Left kidney (tissue), 8 donors: ENCODE results near the gene SLAMF6. TPM values are rescaled to one million over a fixed set of nuclear protein-coding genes. Genes with fewer than 3 reads are reported as not detected.
"Not testable (repeated sequence)": the region's sequence is repeated elsewhere in the genome, so short reads cannot be mapped to it uniquely, and the experiment has no call there.

Experiments
- DNase-seq: peaks from one replicate; pipeline ENCODE4 v3.0.0-alpha.2; 2013
- long read RNA-seq, 8 donors: transcript quantifications; one replicate each; lab custom pipeline, GENCODE V29; 2026
- polyA plus RNA-seq: library from polyadenylated mRNA; unstranded; fragments of 120-200 nt; gene quantifications from one replicate; pipeline ENCODE4 v1.2.1, GENCODE V29; 2013; ENCODE audit not compliant: insufficient read length

The SLAMF6 gene
- 0.13 TPM for polyA plus RNA-seq
- long read RNA-seq, donor 1 = 0 reads
- long read RNA-seq, donor 2 = 0 reads
- long read RNA-seq, donor 3 = 0 reads
- long read RNA-seq, donor 4 = 0 reads
- long read RNA-seq, donor 5 = 0 reads
- long read RNA-seq, donor 6 = 0 reads
- long read RNA-seq, donor 7 = 0 reads
- long read RNA-seq, donor 8 = 0 reads

GRCh38 chr1:160522622-160523345, at the start of gene SLAMF6:
TSS of gene SLAMF6 (minus strand) at chr1:160523255. CDS start at chr1:160523192, 63 bp downstream.
- DNase-seq = no peak

- no peak for DNase-seq
Observed at GRCh38 chr1:160570840-160571239, 47.8 kb upstream of the SLAMF6 start.

DNA sequence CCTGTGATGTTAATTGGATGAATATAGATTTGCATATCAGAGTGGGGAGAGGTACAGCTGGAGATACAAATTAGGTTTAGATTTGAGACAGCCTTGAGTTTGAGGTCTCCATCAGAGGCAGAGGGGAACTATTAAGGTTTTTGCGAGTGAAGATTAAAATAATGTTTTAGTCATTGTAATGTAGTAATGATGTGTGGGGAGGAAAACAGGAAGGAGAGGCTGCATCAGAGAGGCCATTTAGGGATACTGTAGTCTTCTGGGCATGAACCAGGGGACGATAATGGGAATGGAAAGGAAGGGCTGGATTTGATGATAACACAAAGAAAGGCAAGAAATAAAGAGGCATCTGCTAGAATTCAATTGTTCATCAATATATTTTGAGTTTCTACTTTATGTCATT, 46.8 kb upstream of the SLAMF6 start:
- no peak for DNase-seq

GRCh38 chr1:160567858-160568682, 45.0 kb upstream of the SLAMF6 start:
- DNase-seq = no peak

DNA sequence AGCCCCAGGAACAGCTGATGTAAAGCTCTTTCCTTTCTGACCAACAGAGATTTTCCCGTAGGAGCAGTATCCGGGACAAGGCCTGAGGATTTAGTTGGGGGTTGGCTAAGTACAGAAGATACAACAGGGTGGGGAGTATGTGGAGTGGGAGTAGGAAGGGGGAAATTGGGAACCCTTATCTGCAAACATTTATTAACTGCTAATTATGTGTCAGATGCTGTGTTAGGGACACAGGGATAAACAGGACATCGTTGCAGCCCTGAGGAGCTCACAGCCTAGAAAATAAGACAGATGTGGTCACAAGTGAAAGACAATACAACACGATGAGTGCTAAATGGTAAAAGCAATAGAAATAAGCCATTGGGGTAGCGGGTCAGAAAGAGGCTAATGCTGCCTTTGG, 44.3 kb upstream of the SLAMF6 start:
- no peak for DNase-seq

GRCh38 chr1:160565564-160565963, 42.5 kb upstream of the SLAMF6 start:
- no peak for DNase-seq

GRCh38 chr1:160563230-160563629, 40.2 kb upstream of the SLAMF6 start:
- DNase-seq = not testable (repeated sequence)

DNA sequence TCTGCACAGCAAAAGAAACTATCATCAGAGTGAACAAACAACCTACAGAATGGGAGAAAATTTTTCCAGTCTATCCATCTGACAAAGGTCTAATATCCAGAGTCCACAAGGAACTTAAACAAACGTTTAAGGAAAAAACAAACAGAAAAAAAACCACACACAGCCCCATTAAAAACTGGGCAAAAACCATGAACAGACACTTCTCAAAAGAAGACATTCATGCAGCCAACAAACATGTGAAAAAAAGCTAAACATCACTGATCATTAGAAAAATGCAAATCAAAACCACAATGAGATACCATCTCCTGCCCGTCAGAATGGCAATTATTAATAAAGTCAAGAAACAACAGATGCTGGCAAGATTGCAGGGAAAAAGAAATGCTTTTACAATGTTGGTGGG, 39.7 kb upstream of the SLAMF6 start:
- not testable (repeated sequence) for DNase-seq

DNA sequence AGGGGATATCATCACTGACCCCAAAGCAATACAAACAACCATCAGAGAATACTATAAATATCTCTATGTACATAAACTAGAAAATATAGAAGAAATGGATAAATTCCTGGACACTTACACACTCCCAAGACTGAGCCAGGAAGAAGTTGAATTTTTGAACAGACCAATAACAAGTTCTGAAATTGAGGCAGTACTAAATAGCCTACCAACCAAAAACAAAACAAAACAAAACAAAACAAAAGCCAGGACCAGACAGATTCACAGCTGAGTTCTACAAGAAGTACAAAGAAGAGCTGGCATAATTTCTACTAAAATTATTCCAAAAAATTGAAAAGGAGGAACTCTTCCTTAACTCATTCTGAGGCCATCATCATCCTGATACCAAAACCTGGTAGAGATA, 37.8 kb upstream of the SLAMF6 start:
- no peak for DNase-seq

GRCh38 chr1:160560045-160560705, 37.1 kb upstream of the SLAMF6 start:
- DNase-seq = no peak

- DNase-seq = not testable (repeated sequence)
Observed at GRCh38 chr1:160559437-160559836, 36.4 kb upstream of the SLAMF6 start.

DNA sequence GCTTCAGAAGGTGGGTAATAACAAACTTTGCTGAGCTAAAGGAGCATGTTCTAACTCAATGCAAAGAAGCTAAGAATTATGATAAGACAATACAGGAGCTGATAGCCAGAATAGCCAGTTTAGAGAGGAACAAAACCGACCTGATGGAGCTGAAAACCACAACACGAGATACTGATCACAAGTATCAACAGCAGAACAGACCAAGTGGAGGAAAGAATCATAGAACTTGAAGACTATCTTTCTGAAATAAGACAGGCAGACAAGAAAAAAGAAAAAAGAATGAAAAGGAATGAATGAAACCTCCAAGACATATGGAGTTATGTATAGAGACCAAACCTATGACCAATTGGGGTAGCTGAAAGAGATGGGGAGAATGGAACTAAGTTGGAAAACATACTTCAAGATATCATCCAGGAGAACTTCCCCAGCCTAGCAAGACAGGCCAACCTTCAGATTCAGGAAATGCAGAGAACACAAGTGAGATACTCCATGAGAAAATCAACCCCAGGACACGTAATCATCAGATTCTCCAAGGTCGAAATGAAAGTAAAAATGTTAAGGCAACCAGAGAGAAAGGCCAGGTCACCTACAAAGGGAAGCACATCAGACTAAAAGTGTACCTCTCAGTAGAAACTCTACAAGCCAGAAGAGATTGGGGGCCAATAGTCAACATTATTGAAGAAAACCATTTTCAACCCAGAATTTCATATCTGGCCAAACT, 35.8 kb upstream of the SLAMF6 start:
- DNase-seq = no peak

GRCh38 chr1:160553778-160554177, 30.7 kb upstream of the SLAMF6 start:
- no peak for DNase-seq

- no peak for DNase-seq
Observed at GRCh38 chr1:160552425-160552824, 29.4 kb upstream of the SLAMF6 start.

DNA sequence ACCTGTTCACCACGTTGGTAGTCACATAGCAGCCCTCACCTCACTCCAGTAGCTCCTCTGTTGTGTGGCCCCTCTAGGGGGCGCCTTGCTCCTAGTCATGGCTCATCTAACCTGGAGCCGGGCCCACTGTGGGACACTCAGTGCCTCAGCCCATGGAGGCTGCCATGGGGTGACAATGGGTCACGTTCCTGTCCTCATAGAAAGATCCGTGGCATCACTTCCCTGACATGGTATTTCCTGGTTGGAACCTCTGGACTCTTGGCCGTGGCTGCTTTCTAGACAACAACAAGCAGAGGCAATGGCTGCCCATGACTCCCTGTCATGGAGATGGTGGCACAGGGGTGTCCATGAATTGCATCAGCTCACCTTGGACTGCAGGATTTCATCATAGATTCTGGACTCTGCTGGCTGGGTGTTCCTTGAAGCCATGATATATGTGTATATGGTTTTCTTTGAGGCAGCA, 27.5 kb upstream of the SLAMF6 start:
- no peak for DNase-seq

DNA sequence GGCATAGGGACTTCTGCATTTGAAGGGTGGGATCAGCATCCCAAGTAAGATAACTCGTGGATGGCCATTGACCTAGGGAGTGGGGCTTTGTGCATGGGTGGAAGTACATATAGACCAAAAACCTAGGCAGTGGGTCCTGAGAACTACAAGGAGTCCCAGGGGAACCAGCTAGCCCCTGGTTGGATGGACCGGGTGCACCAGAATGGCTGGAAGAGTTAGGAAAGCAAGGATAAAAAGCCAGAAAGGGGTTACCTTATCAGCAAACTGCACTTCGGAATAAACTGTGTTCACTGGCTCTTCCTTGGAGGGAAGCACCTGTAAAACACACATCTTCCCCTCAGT, 26.6 kb upstream of the SLAMF6 start:
- DNase-seq = no peak

- DNase-seq = no peak
Observed at GRCh38 chr1:160548960-160549664, 26.1 kb upstream of the SLAMF6 start.

DNA sequence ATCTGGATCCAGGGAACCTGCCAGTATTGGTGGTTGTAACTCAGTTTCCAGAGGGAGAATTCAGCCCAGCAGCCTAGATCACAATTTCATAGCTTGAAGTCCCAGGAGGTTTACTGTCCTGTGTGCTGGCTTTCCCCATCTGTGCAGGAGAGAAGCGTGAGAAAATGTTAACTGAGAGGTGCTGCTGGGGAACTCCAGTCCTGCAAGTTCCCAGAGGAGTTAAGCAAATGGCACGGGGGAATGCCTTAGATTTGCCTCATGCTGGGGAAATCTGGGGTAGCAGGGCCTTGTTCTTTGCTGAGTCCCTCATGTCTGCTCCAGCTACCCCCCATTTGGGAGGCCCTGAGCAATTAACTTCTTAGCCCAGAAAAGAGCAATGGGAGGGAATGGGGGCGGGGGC, 25.1 kb upstream of the SLAMF6 start:
- DNase-seq = no peak

- no peak for DNase-seq
Observed at GRCh38 chr1:160547422-160547821, 24.4 kb upstream of the SLAMF6 start.

- no peak for DNase-seq
Observed at GRCh38 chr1:160546942-160547341, 23.9 kb upstream of the SLAMF6 start.

DNA sequence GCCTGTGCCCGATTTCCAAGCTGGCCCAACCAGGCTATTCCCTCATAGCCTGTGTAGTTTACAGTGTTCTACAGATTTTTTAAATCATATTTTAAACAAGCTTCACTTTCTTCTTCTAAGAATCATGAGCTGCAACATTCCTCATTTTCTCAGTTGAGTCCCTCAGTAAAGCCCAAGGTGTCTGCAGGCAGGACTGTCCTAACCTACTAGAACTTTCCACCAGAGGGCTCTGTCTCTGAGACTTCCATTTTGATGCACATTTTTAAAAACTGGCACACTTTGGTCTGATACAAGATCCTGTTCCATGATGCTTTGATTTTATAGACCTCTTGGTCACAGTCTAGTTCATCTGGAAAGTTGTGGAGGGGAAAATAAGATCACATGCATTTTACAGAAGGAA, 21.6 kb upstream of the SLAMF6 start:
- no peak for DNase-seq
